Skeletal muscle cell (primary cell): ENCODE data around the gene FKBP14.
A peak's percentile ranks its signal among the peaks of the same experiment; 100 is the strongest.

Experiments
- DNase-seq: peaks from one replicate; pipeline ENCODE4 v3.0.0-alpha.2; 2010; ENCODE audit warnings: low read depth
- H3K4me3 ChIP-seq: 2 replicates; pipeline ENCODE4 v1.5.1; 2011; ENCODE audit warnings: low read depth, mild to moderate bottlenecking, control low read depth, low read length, moderate library complexity

FKBP14 gene

DNA sequence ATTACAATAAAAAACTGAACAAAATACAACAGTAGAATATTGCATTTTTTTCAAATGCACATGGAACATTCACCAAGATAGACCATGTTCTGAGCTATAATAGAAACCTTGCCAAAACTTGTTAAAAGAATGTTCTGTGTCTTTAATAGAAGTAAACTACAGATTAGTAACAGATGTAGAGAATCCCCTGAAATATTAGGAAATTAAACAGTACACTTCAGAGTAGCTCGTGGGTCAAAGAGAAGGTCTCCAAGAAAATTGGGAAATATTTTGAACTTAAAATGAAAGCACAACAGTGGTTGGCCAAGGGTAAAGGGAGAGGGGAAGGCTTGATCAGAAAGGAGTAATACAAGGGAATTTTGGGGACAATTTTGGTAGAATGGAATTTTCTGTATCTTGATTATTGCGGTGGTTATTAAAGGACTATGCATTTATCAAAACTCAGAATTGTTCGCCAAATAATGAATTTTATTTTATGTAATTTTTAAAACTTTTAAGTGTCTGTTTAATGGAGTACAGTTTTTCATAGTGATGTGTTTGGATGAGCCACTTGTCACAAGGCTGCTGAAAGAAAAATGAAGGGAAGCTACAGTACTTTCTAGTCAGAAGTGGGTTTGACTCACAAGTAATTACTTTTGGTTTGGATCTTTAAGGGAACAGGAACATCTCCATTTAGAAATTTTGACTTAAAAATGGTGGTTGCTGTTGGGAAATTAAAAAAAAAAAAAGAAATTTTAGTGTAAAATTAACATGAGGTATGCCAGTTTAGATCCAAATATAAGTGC, 11.9 kb upstream of the FKBP14 start:
- no peak for DNase-seq
- H3K4me3 ChIP-seq = no peak overlapping the region

DNA sequence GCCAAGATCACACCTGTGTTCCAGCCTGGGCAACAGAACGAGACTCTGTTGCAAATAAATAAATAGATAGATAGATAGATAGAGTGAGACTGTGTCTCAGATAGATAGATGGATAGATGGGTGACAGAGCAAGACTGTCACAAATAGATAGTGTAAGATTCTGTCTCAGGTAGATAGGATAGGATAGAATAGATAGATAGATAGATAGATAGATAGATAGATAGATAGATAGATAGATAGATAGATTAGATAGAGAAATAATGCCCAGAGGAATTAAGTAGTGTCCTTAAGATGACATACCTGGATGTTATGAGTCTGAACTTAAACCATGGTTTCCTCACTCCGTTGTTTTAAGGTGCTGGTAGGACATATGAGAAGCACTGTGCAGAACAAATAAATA, 9.7 kb upstream of the FKBP14 start:
- no peak overlapping the region for H3K4me3 ChIP-seq
- DNase-seq = no peak

DNA sequence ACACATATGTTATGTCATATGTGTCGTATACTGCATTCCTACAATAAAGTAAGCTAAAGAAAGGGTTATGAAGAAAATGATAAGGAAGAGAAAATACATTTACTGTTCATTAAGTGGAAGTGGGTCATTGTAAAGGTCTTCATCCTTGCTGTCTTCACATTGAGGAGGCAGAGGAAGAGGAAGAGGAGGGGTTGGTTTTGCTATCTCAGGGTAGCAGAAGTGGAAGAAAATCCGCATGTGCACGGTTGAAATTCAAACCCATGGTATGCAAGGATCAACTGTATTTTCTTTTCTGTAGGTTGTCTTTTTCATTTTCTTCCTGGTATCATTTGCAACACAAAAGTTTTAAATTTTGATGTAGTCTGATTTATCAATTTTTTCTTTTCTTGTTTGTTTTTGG, 8.0 kb upstream of the FKBP14 start:
- DNase-seq = no peak
- no peak overlapping the region for H3K4me3 ChIP-seq

DNA sequence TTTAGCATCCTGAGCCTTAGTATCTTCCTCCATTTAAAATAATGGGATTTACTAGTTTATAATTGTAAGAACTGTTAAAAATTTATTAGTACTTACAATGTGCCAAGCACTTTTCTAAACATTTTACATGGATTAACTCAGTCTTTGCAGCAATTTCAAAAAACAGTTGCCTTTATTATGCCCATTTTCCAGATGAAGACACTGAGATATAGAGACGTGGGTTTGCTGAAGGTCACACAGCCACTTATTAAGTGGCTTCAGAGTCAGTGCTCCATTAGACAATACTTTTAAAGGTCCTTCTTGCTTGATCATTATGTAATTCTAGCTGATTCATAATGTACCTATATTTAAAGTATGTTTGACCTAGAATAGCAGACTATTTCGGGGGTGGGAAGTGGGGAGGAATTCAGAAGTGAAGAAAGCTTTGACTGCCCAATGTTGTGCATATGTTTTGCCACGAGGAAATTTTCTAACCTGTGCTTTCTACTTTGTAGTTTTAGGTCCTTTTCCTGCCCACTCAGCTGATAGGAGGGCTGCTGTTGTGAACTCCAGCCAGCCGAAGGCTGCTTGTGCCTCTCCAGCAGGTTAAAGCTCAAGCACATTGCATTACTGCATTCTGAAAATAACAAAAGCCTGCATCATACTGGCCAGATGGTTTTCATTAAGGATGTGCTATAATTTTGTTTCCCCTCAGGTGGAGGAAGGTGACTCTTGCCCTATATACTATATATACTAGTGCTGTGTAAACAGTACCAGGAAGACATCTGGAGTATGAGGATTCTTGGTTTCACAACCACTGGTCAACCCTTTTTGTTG, 6.0 kb upstream of the FKBP14 start:
- no peak overlapping the region for H3K4me3 ChIP-seq
- DNase-seq = peak; percentile 54

DNA sequence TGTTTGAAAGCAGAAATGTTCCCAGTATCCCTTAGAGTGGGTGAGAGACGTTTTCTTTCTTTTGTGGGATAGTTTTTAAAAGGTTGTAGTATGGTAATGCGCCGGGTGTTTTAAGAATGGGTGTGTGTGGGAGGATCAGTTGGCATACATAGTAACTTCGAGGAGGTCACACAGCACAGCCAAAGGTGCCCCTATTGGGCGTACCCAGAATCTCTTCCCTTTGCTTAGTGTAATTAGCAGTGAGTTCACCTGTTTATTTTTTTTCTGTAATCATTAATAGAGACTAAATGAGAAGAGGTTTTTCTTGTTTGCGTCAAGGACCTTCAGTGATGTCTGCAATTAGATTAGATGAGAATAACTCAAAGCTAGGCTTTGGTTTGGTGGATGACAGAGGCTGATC, 3.2 kb upstream of the FKBP14 start:
- DNase-seq = no peak
- peak overlapping the region; percentile 75 for H3K4me3 ChIP-seq

DNA sequence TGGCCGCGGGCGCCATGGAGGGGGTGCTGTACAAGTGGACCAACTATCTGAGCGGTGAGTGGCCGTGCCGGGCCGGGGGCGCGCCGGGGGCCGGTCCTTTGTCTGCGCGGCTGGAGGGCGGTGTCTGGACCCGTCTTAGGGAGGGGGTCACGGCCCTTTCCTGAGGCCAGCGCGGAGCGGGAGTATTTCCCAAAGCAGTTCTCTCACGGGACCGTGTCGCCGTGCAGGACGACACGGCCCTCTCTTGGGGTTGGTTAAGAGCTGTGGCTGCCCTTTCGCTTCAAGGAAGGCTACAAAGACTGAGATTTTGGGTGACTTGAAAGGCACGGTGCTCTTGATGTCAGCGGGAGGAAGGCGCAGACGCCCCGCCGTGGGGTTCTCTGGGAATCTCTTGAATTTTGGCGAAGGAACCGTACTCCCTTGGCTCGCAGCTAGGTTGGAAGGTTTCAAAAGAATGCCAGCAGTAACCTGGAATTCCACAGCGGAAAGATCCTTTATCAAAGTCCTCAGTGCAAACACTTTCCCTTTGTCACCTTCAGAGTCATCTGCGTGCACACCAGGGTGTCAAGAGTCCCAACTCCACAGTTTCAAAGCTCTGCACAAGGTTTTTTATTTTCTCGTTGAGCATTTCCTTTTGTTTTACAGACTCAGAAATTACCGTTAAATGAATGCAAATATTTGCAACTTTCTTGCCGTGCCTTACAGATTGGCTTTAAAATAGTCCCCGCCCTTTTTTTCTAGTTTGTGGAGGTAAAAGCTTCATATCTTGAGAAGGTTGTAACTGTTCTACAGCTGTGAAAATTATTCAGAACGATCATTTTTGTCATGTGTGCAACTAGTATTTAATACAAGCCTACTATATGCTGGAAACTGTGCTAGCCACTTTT, 2.5 kb upstream of the FKBP14 start:
- no peak for DNase-seq
- peak overlapping the region; percentile 75 for H3K4me3 ChIP-seq

DNA sequence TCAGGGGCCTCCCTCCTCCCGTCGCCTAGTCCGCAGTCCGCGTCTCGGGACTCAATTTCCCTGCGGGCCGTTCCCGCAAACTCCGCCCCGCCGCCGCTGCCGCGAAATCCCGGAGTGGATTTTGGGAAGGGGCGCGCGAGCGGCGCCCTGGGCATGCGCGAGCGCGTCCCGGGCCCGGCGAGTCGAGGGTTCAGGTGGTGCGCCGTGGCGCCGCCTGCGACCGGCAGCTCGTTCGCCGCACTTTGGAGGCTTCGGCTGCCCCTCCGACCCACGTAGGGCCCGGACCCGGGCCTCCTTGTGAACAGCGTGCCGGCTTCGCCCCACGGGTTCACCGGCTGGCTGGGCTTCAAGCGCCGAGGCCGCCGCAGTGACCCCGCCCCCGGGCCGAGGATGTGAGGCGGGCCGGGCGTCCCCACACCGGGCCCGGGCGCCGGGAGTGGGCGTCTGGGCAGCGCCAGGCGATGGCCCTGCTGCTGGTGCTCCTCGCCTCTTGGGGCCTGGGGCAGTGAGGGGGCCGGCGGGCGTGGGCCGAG, 1.8 kb upstream of the FKBP14 start, which contains the start of gene PLEKHA8:
TSS of gene PLEKHA8 (plus strand) at position 197 of the 533 bp plus-strand sequence. CDS start 351 bp downstream, outside the sequence.
- peak; percentile 52 for DNase-seq
- peak within 1 kb of the TSS; percentile 75 for H3K4me3 ChIP-seq

DNA sequence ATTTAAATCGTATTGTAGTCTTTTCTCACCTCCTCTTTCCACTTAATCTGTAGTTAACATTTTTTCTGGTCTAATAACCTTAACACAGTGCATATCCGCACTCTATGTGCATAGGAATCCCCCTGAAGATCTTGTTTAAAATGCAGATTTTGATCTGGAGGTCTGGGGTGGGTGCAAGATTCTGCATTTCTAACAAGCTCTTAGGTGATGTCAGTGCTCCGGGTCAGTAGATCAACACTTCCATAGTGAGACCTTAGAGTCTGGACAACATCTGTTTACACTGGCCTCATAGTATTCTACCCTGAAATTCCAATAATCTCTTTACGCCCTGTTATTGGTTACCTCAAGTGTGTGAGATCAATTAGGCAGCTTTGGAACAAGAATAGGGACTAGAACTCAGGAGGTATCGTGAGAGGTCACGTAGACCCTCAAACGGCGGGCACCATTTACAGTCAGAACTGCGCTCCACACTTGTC, 1.3 kb upstream of the FKBP14 start:
- H3K4me3 ChIP-seq = peak overlapping the region; percentile 75
- no peak for DNase-seq

DNA sequence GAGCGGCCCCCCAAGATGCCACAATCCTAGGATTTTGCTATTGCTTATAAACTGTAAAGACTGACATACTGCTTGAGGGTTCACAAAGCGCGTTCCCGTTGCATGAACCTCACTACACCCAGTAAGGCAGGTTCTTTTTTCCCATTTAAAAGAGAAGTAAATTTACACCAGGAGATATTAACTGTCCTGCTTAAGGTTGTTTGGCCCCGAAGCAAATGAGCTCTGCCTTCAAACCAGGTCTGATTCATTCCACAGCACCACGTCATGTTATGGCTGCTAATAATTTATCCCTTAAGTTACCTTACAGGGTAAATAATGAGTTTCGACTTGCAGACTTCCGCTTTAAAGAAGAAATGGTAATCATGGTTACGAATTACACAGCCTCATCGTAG, 559 bp upstream of the FKBP14 start:
- DNase-seq = no peak
- H3K4me3 ChIP-seq = peak overlapping the region; percentile 75

DNA sequence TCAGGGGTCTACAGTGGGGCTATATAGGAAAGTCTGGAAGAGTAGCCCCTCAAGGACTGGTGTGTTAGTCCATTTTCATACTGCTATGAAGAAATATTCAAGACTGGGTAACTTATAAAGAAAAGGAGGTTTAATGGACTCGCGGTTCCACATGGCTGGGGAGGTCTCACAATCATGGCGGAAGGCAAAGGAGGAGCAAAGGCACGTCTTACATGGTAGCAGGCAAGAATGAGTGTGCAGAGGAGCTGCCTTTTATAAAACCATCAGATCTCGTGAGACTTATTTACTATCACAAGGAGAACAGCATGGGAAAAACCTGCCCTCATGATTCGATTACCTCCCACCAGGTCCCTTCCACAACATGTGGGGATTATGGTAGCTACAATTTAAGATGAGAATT, 3.0 kb downstream of the FKBP14 start:
- DNase-seq = no peak
- H3K4me3 ChIP-seq = no peak overlapping the region

DNA sequence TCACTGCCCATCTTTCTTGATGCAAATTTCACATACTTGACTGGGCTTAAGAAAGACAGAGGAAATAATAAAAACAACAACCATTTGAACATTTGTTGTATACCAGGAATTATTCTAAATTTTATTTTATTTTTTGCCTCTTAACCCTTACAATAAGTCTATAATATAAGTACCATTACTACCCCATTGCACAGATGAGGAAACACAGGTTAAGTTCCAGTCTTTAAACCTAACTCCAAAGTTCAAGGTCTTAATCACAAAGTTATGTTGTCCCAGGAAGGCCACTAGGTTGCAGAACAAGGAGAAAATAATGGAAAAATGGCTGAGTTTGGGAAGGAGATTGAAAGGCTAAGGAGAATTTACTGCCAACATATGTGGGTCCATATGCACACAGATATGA, 3.5 kb downstream of the FKBP14 start:
- H3K4me3 ChIP-seq = no peak overlapping the region
- no peak for DNase-seq

DNA sequence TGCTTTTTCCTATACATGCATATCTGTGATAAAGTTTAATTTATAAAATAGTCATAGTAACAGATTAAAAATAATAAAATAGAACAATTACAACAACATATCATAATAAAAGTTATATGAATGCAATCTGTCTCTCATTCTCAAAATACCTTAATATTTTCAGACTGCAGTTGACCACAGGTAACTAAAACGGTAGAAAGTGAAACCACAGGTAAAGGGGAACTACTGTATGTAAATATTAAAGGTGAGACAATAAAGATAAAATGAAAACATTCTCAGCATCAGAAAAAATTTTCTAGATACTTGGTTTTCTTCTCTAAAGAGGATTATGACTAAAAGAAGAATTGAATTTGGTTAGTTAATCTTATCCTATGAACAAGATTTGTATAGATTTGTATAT, 6.0 kb downstream of the FKBP14 start:
- DNase-seq = no peak
- no peak overlapping the region for H3K4me3 ChIP-seq

DNA sequence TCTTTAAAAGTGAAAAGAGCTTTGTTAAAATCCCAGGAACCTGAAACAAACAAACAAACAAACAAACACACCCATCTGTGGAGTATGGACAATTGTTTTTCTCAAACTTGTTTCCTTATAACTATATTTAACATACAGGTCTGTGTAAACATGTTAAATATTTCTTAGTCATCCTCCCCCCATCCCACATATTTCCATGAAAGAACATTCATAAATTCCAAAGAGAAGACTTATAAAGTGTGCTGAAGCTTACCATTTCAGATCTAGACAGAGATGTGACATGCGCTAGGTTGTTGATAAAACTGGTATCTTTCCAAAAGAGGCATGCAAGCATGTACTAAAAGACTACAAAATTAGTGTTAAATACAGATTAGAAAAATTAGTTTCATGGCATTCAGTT, 6.5 kb downstream of the FKBP14 start:
- DNase-seq = no peak
- H3K4me3 ChIP-seq = no peak overlapping the region

DNA sequence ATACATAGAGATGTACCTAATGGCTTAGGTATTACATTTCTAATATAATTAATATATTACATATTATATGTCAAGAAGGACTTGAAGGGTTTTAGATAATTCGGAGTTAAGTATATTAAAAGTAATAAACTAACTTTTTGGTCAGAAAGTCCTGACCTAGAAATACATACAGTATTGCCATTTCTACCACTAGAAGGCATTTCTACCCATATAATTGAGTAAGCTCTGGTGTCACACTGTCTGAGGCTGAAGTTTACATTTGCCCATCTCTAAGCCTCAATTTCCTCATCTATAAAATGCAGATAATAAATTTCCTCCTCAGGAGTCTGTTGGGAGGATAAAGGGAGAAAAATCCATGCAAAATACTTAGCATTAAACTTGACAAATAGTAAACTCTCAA, 7.1 kb downstream of the FKBP14 start:
- H3K4me3 ChIP-seq = no peak overlapping the region
- DNase-seq = no peak

DNA sequence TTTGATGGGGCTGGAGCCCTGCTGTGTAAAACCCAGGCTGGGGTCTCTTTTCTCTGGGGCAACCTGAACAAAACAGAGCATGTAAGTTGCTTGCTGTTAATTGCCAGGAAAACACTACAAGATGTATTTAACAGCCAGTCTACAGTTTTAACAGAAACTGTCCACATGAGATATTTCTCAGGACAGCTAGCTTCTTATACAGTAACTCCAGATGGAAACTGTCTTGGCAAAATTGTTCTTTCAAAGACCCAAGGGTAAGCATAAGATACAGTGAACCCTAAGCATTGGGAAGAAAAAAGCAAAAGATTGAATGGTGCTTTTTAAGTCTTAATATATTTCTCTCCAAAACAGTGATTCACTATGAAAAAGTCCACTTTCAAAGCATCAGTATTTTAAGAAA, 8.1 kb downstream of the FKBP14 start:
- no peak for DNase-seq
- no peak overlapping the region for H3K4me3 ChIP-seq

DNA sequence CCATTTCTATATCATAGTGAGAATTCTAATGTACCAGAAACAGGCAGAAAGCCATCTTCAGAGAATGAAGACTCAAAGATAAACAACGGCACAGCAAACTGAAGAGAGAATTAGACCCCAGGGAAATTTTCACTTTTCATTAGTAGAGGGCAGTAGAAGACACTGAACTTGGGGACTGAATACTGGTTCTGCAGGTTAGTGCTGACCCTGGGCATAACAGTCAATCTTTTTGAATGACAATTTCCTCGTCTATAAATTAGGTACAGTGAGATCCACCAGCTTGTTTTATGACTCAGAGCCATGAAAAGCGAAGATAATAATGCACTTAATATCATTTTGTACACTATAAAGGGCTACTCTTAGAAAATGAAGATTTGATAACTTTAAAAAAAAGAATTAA, 13.7 kb downstream of the FKBP14 start:
- no peak for DNase-seq
- H3K4me3 ChIP-seq = no peak overlapping the region

DNA sequence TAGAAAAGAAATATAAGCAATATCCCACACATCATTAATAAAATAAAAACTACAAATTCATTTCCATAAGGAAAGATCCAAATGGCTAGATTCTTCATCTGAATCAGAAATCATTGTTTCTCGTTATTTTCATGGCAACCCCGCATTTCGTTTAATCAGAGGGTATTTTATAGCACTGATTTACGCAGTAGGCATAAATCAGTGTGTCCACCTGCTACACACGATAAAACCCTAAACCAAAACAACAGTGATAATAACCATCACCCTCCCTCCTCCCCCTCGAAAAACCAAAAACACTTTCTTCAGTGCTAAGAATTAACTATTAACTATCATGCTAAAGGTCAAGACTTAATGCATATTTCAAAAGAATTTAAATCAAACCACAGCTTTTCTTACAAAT, 16.5 kb downstream of the FKBP14 start:
- no peak for DNase-seq
- H3K4me3 ChIP-seq = no peak overlapping the region

DNA sequence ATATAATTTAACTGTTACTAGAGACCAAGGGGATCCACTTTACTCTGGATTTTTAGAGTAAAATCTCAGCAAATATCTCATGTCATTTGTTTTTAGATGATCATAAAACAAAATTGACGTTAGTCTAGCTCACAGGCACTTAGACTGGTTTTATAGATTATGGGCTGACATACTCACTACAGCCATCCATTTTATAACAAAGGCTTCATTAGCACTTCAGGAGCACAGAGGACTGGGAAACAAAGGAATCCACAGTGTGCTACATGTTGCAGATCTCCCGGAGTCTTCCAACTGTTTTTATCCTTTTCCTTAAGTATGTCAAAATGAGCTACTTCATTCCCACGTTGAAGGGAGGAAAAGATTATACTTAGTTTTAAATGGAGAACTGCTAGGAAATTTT, 21.0 kb downstream of the FKBP14 start:
- H3K4me3 ChIP-seq = no peak overlapping the region
- no peak for DNase-seq

DNA sequence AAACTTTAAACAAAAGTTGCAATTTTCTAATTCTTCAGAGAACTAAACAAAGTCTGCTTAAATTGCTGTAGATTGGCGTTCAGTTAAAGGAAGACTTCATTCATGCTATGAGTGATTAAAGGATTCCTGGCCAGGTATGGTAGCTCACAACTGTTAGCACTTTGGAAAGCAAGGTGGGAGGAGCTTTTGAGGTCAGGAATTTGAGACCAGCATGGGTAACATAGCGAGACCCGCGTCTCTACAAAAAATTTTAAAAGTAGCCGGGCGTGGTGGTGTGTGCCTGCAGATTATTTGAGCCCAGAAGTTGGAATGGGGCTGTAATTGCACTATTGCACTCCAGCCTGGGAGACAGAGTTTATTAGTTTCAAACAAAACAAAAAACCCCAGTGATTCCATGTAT, 23.4 kb downstream of the FKBP14 start:
- no peak for DNase-seq
- no peak overlapping the region for H3K4me3 ChIP-seq

DNA sequence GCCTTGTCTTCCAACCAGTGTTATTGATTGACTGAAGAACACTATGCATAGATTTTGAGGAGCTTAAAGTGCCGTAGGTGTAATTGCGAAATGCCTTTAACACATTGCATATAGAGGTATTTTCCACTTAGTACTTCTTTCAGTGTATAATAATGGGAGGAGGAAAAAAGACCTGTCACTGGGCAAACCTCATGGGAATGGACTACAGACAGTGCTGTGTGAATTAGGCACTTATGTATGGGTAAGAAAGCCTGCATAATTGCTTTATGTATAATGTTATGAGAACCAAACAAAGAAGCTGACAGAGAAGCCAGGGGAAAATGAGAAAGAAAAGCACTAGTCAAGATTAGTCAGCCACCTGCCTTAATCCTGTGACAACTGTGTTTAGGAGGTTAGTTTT, 24.5 kb downstream of the FKBP14 start:
- no peak for DNase-seq
- H3K4me3 ChIP-seq = no peak overlapping the region
